B cell (primary cell): ENCODE results near the gene TRPM4. TPM values are rescaled to one million over a fixed set of nuclear protein-coding genes. Genes with fewer than 3 reads are reported as not detected.

Source experiments
- ATAC-seq: fragments of 200-7000 bp; cut with Tn5 transposase; one replicate; pipeline ENCODE4 v1.10.0; 2021; ENCODE audit warnings: low read depth, mild to moderate bottlenecking, moderate number of reproducible peaks, moderate library complexity
- CTCF ChIA-PET: fragments of 350-600 bp; sonication (Branson Sonifier 250); formaldehyde crosslinking; loops from one replicate; lab custom pipeline; 2021; ENCODE audit warnings: antibody characterized with exemption, inconsistent platforms; lab: Charles Lee
- POLR2A ChIA-PET: fragments of 350-600 bp; sonication (Branson Sonifier 250); formaldehyde crosslinking; loops from one replicate; lab custom pipeline; 2021; ENCODE audit warnings: antibody characterized with exemption; lab: Charles Lee
- DNase-seq: peaks from one replicate; pipeline ENCODE4 v3.0.0; 2013
- H2AFZ ChIP-seq: 2 replicates; pipeline ENCODE4 v1.6.1; 2012; ENCODE audit warnings: mild to moderate bottlenecking, low read depth, low read length; ENCODE audit not compliant: insufficient read depth, poor library complexity, severe bottlenecking
- H3K27ac ChIP-seq, 2 donors: 1 replicate in 1 of 2; 2 replicates in 1 of 2; pipeline ENCODE4 v1.5.1; 2012 to 2013; ENCODE audit warnings: low read length in 2 of 2, mild to moderate bottlenecking in 2 of 2, moderate library complexity in 1 of 2
- H3K27me3 ChIP-seq, 4 experiments: fragments of 200-600 bp in 1 of 4; sonication (generic) in 1 of 4; replicated peaks in 1 of 4; 1 replicate in 2 of 4; 2 replicates in 2 of 4; pipeline versions ENCODE4 v1.6.1 to v1.7.0; 2013 to 2016; ENCODE audit warnings: low read length in 3 of 4, mild to moderate bottlenecking in 2 of 4, mixed read lengths in 1 of 4, moderate library complexity in 1 of 4; ENCODE audit not compliant: insufficient read depth in 4 of 4, control insufficient read depth in 3 of 4; ENCODE audit errors: control extremely low read depth in 1 of 4
- H3K36me3 ChIP-seq, 2 experiments: replicated peaks in 1 of 2; 1 replicate in 1 of 2; 2 replicates in 1 of 2; pipeline versions ENCODE4 v1.6.1 to v1.7.1; 2013; ENCODE audit warnings: low read length in 1 of 2; ENCODE audit not compliant: insufficient read depth in 2 of 2, control insufficient read depth in 1 of 2; ENCODE audit errors: control extremely low read depth in 1 of 2, extremely low read depth in 1 of 2
- H3K4me1 ChIP-seq, 2 donors: fragments of 200-600 bp in 1 of 2; sonication (generic) in 1 of 2; 1 replicate in 1 of 2; 2 replicates in 1 of 2; pipeline versions ENCODE4 v1.5.1 to v1.6.1; 2013 to 2017; ENCODE audit warnings: low read length in 2 of 2; ENCODE audit not compliant: control insufficient read depth in 2 of 2, insufficient read depth in 2 of 2
- H3K4me2 ChIP-seq: replicated peaks from 2 replicates; pipeline ENCODE3; 2012; ENCODE audit warnings: mild to moderate bottlenecking, low read depth, low read length; ENCODE audit not compliant: poor library complexity, severe bottlenecking
- H3K4me3 ChIP-seq, 5 experiments: fragments of 200-600 bp in 1 of 5; sonication (generic) in 1 of 5; 1 replicate in 3 of 5; 2 replicates in 2 of 5; pipeline versions ENCODE4 v1.5.1 to v1.7.0; 2011 to 2016; ENCODE audit warnings: low read length in 4 of 5, mild to moderate bottlenecking in 4 of 5, low read depth in 2 of 5, control low read depth in 1 of 5, moderate library complexity in 1 of 5; ENCODE audit not compliant: insufficient read depth in 1 of 5; ENCODE audit errors: control extremely low read depth in 1 of 5, extremely low read depth in 1 of 5
- H3K79me2 ChIP-seq: fragments of 200-600 bp; sonication (generic); one replicate; pipeline ENCODE4 v1.6.0; 2016; ENCODE audit warnings: low read length; ENCODE audit not compliant: control insufficient read depth, insufficient read depth
- H3K9ac ChIP-seq: fragments of 200-600 bp; sonication (generic); 2 replicates; pipeline ENCODE4 v1.6.1; 2017; ENCODE audit warnings: mild to moderate bottlenecking, low read length, moderate library complexity
- H3K9me3 ChIP-seq, 3 donors: one replicate each; pipeline versions ENCODE4 v1.6.1 to v1.7.1; 2013; ENCODE audit warnings: low read length in 2 of 3; ENCODE audit not compliant: control insufficient read depth in 2 of 3, insufficient read depth in 1 of 3; ENCODE audit errors: control extremely low read depth in 1 of 3
- H4K20me1 ChIP-seq: 2 replicates; pipeline ENCODE4 v1.6.0; 2012; ENCODE audit warnings: mild to moderate bottlenecking, low read length; ENCODE audit not compliant: insufficient read depth, control insufficient read depth, poor library complexity, severe bottlenecking
- H3K27ac Mint-ChIP-seq: one replicate; pipeline ENCODE4 v1.8.0; 2021; ENCODE audit warnings: mixed read lengths
- H3K27me3 Mint-ChIP-seq: one replicate; pipeline ENCODE4 v1.8.0; 2021; ENCODE audit warnings: mixed read lengths
- H3K4me1 Mint-ChIP-seq: one replicate; pipeline ENCODE4 v1.8.0; 2021; ENCODE audit warnings: mixed read lengths
- H3K4me3 Mint-ChIP-seq: one replicate; pipeline ENCODE4 v1.8.0; 2021; ENCODE audit warnings: mixed read lengths
- H3K9me3 Mint-ChIP-seq: one replicate; pipeline ENCODE4 v1.8.0; 2022; ENCODE audit warnings: mixed read lengths; ENCODE audit not compliant: insufficient read depth
- CTCF ChIP-seq: fragments of 200-600 bp; IDR thresholded peaks from one replicate; pipeline ENCODE4 v1.8.0; 2022; ENCODE audit warnings: antibody characterized with exemption, mild to moderate bottlenecking
- EZH2 ChIP-seq: IDR thresholded peaks from 2 replicates; pipeline ENCODE4 v1.6.1; 2012; ENCODE audit warnings: borderline replicate concordance, low read depth, mild to moderate bottlenecking, moderate library complexity, low read length; ENCODE audit not compliant: insufficient read depth, poor library complexity, severe bottlenecking
- WGBS: methylation state at CpG from one replicate; pipeline ENCODE4 v1.1.5; 2013; ENCODE audit warnings: missing lambda C conversion rate; ENCODE audit not compliant: insufficient coverage; 5-methylcytosine and 5-hydroxymethylcytosine counted together
- intact Hi-C: fragments of 100-400 bp; cut with micrococcal nuclease; formaldehyde crosslinking; loops from one replicate; pipeline ENCODE4 v1.10.0; 2022
- polyA plus RNA-seq: library from polyadenylated mRNA; depleted of rRNA; stranded (reverse); fragments of >200 nt; gene quantifications from 2 replicates; pipeline ENCODE4 v1.2.3, GENCODE V29; 2012
- total RNA-seq, 2 donors: library from RNA; stranded (reverse); fragments of 120-200 nt in 1 of 2; gene quantifications; 1 replicate in 1 of 2; 2 replicates in 1 of 2; pipeline versions ENCODE4 v1.2.3 to v1.2.4, GENCODE V29; 2013 to 2022

The TRPM4 gene
- total and polyA plus RNA-seq, 2 donors (not counting 1 experiment from before 2014, with no cell fraction given): 0.24 TPM; not detected in 1

GRCh38 chr19:49210108-49210900, 52.7 kb downstream of the TRPM4 start:
- peak; percentile 62 for DNase-seq

More at GRCh38 chr19:49210108-49210900, 52.7 kb downstream of the TRPM4 start:
- peak overlapping the region; percentile 18 for H3K4me3 Mint-ChIP-seq
- Histone ChIP-seq H3K9me3 (no peaks in the 10 kb centered on the region), H3K27ac (no peak overlapping the region), H3K4me1 (peaks cover 12 to 37% of the 10 kb centered on the region in 2 donors), H3K79me2 (no peaks in the 10 kb centered on the region), H3K36me3 (no peaks in the 10 kb centered on the region), H3K9ac (no peak overlapping the region), H2AFZ (peak overlapping the region; percentile 14), H3K4me2 (peak overlapping the region; percentile 37), H3K4me3 (no peak overlapping the region), H3K27me3 (no peaks in the 10 kb centered on the region), H4K20me1 (no peaks in the 10 kb centered on the region)
- H3K27ac Mint-ChIP-seq: peak overlapping the region; percentile 61
- H3K9me3 Mint-ChIP-seq: no peaks in the 10 kb centered on the region
- intact Hi-C loops: no loop called here
- ATAC-seq: peak; percentile 67
- H3K27me3 Mint-ChIP-seq: no peaks in the 10 kb centered on the region
- TF ChIP-seq EZH2 (no peak), CTCF (no peak)
- ChIA-PET CTCF (interaction anchor here (0.6 to 4.9 kb wide), 5 partner anchors 11 to 112 kb away, joined by 3 to 89 read pairs (median 5); no protein-coding TSS in a partner anchor), POLR2A (interaction anchor here (0.5 to 0.6 kb wide), 2 partner anchors 58 to 463 kb away, joined by 3 to 4 read pairs; no protein-coding TSS in a partner anchor)
- 68% methylated on average over 50 of the region's 50 CpGs for WGBS
- peaks cover 41% of the 10 kb centered on the region for H3K4me1 Mint-ChIP-seq
